ENCODE data around the gene MYH10. TPM values are rescaled to one million over a fixed set of nuclear protein-coding genes. Genes with fewer than 3 reads are reported as not detected.

MYH10 gene
- total RNA-seq, 2 donors from 2014 or later: 251 to 257 TPM

DNA sequence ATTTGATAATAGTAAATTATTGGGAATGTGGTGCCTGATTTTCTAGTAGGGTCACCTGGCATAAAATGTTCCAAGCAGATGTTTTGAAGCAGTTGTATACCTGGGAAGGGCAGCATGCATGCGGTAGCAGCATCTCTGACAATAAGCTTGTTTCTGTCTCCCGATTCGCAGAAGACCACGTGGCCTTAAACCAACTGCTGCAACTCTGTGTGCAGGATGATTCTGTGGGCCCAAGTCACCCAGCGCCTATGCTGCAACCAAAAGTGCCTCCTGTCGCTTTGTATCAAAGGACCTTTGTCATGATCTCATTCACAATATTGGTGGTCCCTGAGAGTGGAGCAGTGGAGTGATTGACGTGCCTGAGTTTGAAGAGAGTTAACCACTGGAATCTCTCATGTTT, 186.8 kb downstream of the MYH10 start:
- 84 to 94% methylated on average over 7 of the region's 7 CpGs for WGBS, 2 experiments (ENCODE audit: insufficient coverage in 1 of 2, insufficient read length in 1 of 2)
- Mint-ChIP-seq H3K36me3 (ENCODE audit: low read depth) (peaks cover 48% of the 10 kb centered on the region), H3K9me3 (no peaks in the 10 kb centered on the region), H3K4me1 (peaks cover 3% of the 10 kb centered on the region), H3K4me3 (no peak overlapping the region), H3K27me3 (ENCODE audit: insufficient read depth) (no peaks in the 10 kb centered on the region), H3K27ac (peak overlapping the region; percentile 67)
- Histone ChIP-seq H3K9me3 (ENCODE audit: control insufficient read depth, low read length) (no peaks in the 10 kb centered on the region), H3K36me3 (ENCODE audit: control insufficient read depth, insufficient read depth, low read length) (peaks cover 83% of the 10 kb centered on the region), H3K4me3 (ENCODE audit: low read length) (no peak overlapping the region), H3K4me1 (ENCODE audit: control insufficient read depth, insufficient read depth, low read length) (no peaks in the 10 kb centered on the region), H3K27me3 (ENCODE audit: control insufficient read depth, insufficient read depth, low read length, poor library complexity, severe bottlenecking) (no peaks in the 10 kb centered on the region), H3K27ac (ENCODE audit: low read depth, low read length) (no peak overlapping the region), H3K9ac (ENCODE audit: extremely low read depth, low read length, poor library complexity, severe bottlenecking) (no peak overlapping the region)
- TF ChIP-seq, protein P1, sequence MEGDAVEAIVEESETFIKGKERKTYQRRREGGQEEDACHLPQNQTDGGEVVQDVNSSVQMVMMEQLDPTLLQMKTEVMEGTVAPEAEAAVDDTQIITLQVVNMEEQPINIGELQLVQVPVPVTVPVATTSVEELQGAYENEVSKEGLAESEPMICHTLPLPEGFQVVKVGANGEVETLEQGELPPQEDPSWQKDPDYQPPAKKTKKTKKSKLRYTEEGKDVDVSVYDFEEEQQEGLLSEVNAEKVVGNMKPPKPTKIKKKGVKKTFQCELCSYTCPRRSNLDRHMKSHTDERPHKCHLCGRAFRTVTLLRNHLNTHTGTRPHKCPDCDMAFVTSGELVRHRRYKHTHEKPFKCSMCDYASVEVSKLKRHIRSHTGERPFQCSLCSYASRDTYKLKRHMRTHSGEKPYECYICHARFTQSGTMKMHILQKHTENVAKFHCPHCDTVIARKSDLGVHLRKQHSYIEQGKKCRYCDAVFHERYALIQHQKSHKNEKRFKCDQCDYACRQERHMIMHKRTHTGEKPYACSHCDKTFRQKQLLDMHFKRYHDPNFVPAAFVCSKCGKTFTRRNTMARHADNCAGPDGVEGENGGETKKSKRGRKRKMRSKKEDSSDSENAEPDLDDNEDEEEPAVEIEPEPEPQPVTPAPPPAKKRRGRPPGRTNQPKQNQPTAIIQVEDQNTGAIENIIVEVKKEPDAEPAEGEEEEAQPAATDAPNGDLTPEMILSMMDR (conservative IDR thresholded peaks at IDR 0.05): no peak
- DNase-seq: no peak

DNA sequence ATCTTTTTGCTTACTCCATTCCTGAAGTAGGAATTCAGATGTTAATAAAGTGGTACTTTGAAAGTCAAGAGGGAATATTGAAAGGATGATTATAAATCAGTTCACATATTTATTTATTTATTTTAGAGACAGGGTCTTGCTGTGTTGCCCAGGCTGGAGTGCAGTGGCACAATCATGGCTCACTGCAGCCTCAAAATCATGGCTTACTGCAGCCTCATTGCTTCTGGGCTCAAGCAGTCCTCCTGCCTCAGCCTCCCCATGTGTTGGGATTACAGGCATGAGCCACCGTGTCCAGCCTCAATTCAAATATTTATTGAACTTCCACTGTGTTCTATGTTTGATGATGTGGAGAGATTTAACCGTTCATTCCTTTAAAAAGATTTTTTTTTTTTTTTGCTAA, 188.2 kb downstream of the MYH10 start:
- H3K36me3 Mint-ChIP-seq (ENCODE audit: low read depth): peaks cover 37% of the 10 kb centered on the region
- H3K4me3 Mint-ChIP-seq: no peak overlapping the region
- no peaks in the 10 kb centered on the region for H3K27me3 Mint-ChIP-seq (ENCODE audit: insufficient read depth)
- Histone ChIP-seq H3K36me3 (ENCODE audit: control insufficient read depth, insufficient read depth, low read length) (peaks cover 77% of the 10 kb centered on the region), H3K4me1 (ENCODE audit: control insufficient read depth, insufficient read depth, low read length) (no peaks in the 10 kb centered on the region), H3K27me3 (ENCODE audit: control insufficient read depth, insufficient read depth, low read length, poor library complexity, severe bottlenecking) (no peaks in the 10 kb centered on the region), H3K9me3 (ENCODE audit: control insufficient read depth, low read length) (no peaks in the 10 kb centered on the region), H3K9ac (ENCODE audit: extremely low read depth, low read length, poor library complexity, severe bottlenecking) (no peak overlapping the region), H3K27ac (ENCODE audit: low read depth, low read length) (no peak overlapping the region), H3K4me3 (ENCODE audit: low read length) (no peak overlapping the region)
- TF ChIP-seq, protein P1 (conservative IDR thresholded peaks at IDR 0.05): no peak
- 92% methylated on average over 2 of the region's 2 CpGs; no CpG with 5 or more reads in 1 of the 2 experiments for WGBS, 2 experiments (ENCODE audit: insufficient coverage in 1 of 2, insufficient read length in 1 of 2)
- H3K9me3 Mint-ChIP-seq: no peaks in the 10 kb centered on the region
- peaks cover 5% of the 10 kb centered on the region for H3K4me1 Mint-ChIP-seq
- no peak overlapping the region for H3K27ac Mint-ChIP-seq
- no peak for DNase-seq

DNA sequence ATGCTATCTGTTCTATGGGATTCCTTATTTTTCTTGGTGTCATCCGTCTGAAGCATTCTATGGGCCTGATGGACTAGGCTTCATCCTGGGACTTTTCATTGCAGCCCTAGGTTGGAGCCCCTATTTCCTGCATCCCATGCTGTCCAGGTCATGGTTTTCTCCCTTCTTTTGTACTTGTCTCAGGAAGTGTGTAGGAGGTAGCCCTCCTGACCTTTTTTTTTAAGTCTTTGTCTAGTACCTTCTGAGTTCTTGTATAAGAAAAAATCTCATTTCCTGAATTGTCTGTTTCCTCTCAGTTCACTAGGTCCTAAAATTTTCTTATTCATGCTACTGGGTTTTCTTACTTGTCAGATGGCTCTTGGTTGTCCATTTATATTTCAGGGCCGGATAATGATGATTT, 188.8 kb downstream of the MYH10 start:
- Mint-ChIP-seq H3K36me3 (ENCODE audit: low read depth) (peaks cover 32% of the 10 kb centered on the region), H3K4me1 (peaks cover 9% of the 10 kb centered on the region), H3K4me3 (no peak overlapping the region), H3K9me3 (no peaks in the 10 kb centered on the region), H3K27me3 (ENCODE audit: insufficient read depth) (no peaks in the 10 kb centered on the region), H3K27ac (no peak overlapping the region)
- WGBS, 2 experiments (ENCODE audit: insufficient coverage in 1 of 2, insufficient read length in 1 of 2): 97 to 100% methylated on average over 1 to 2 of the region's 2 CpGs
- no peaks in the 10 kb centered on the region for H3K27me3 ChIP-seq (ENCODE audit: control insufficient read depth, insufficient read depth, low read length, poor library complexity, severe bottlenecking)
- no peak overlapping the region for H3K4me3 ChIP-seq (ENCODE audit: low read length)
- no peaks in the 10 kb centered on the region for H3K9me3 ChIP-seq (ENCODE audit: control insufficient read depth, low read length)
- no peak overlapping the region for H3K9ac ChIP-seq (ENCODE audit: extremely low read depth, low read length, poor library complexity, severe bottlenecking)
- H3K27ac ChIP-seq (ENCODE audit: low read depth, low read length): no peak overlapping the region
- TF ChIP-seq, protein P1 (conservative IDR thresholded peaks at IDR 0.05): no peak
- no peaks in the 10 kb centered on the region for H3K4me1 ChIP-seq (ENCODE audit: control insufficient read depth, insufficient read depth, low read length)
- H3K36me3 ChIP-seq (ENCODE audit: control insufficient read depth, insufficient read depth, low read length): peaks cover 70% of the 10 kb centered on the region
- no peak for DNase-seq
